LNCaP clone FGC (cell line): ENCODE data around the gene ZNF248.
A peak's percentile ranks its signal among the peaks of the same experiment; 100 is the strongest.

ENCODE experiments used
- DNase-seq: peaks from one replicate; pipeline ENCODE4 v3.0.0-alpha.2; 2011; ENCODE audit warnings: low read depth
- H3K4me3 ChIP-seq: 2 replicates; pipeline ENCODE4 v1.5.1; 2011; ENCODE audit warnings: mild to moderate bottlenecking, low read depth, low read length, control low read depth
- TF ChIP-seq, protein P1 (sequence below): IDR thresholded peaks from 2 replicates; pipeline ENCODE4 v1.5.1; 2012; ENCODE audit warnings: mild to moderate bottlenecking; ENCODE audit not compliant: control insufficient read depth, insufficient read depth; ENCODE audit errors: extremely low read depth

The ZNF248 gene

DNA sequence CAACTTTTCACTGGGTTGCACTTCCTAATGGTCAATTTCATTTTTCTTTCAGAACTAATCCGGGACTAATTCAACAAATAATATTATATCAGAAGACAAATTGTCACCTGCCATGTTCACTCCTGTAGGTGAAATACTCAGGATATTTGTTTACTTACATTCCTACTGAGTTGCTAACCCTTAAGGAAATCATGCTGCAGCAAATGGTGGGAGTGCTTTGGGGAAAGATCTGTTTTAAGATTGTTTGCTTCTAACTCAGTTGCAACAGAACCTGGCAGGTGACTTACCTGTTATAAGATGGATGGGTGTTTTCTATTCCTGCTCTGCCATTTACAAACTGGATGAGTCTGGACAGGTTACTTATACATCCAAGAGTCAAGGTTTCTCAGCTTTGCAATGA is 81.8 kb downstream of the ZNF248 start:
- DNase-seq = no peak
- TF ChIP-seq, protein P1, sequence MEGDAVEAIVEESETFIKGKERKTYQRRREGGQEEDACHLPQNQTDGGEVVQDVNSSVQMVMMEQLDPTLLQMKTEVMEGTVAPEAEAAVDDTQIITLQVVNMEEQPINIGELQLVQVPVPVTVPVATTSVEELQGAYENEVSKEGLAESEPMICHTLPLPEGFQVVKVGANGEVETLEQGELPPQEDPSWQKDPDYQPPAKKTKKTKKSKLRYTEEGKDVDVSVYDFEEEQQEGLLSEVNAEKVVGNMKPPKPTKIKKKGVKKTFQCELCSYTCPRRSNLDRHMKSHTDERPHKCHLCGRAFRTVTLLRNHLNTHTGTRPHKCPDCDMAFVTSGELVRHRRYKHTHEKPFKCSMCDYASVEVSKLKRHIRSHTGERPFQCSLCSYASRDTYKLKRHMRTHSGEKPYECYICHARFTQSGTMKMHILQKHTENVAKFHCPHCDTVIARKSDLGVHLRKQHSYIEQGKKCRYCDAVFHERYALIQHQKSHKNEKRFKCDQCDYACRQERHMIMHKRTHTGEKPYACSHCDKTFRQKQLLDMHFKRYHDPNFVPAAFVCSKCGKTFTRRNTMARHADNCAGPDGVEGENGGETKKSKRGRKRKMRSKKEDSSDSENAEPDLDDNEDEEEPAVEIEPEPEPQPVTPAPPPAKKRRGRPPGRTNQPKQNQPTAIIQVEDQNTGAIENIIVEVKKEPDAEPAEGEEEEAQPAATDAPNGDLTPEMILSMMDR = no peak

DNA sequence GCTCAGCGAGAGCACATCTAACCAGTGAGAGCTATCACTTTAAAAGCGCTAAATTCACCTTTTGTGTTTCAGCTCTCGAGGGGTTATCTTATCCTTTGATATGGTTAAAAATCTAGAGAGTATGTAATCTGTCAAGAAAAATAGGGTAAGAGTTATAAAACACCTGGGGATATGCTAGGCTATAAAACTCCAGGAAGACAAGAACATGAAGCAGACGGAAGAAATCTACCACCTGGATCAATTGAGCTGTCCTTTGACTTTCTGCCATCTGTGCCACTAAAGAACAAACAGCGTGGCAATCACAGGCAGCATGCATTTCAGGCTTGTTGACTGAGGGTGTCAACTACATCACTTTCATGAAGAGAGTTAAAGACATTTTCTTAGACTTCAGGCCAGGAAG is 83.1 kb downstream of the ZNF248 start:
- DNase-seq = peak; percentile 70
- TF ChIP-seq, protein P1 = no peak

More for the DNA sequence above, 81.8 kb downstream of the ZNF248 start:
- H3K4me3 ChIP-seq = no peak overlapping the region

DNA sequence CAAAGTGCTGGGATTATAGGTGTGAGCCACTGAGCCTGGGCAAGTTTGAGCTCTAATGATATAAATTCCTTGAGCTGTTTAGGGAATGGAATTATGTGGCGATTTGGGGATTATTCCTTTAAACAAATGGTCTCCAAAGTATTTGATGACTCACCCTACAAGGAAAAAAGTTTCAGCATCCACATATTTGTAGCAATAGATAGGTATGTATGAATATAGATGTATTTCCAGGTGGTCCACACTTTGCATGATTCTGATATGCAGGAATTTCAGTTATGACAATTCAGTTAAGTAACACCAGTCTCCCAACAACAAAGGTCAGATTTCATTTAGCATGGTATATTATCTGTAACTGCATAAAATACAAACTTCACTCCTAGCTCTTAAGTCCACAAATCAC is 92.2 kb downstream of the ZNF248 start:
- no peak overlapping the region for H3K4me3 ChIP-seq
- TF ChIP-seq, protein P1 = no peak
- DNase-seq = no peak

More for the DNA sequence above, 83.1 kb downstream of the ZNF248 start:
- H3K4me3 ChIP-seq = no peak overlapping the region

DNA sequence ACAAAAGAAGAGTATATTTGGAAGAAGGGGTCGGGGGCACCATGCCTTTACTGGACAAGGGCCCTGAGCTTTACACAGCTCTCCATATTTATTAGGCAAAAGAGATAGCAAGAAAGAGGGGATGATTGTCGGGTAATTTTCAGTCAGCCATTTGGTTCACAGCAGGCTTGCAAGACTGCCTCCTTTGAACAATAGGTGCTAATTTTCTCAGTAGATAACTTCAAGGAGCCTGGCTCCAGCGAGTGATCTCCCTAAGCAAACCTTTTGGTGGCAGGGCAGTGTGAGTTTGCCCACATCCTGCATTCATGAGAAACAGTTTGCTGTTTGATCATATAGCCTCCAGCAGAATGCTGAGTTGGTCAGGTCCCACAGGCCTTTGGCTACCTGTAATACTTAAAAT is 94.3 kb downstream of the ZNF248 start:
- H3K4me3 ChIP-seq = no peak overlapping the region
- TF ChIP-seq, protein P1 = no peak
- DNase-seq = no peak

DNA sequence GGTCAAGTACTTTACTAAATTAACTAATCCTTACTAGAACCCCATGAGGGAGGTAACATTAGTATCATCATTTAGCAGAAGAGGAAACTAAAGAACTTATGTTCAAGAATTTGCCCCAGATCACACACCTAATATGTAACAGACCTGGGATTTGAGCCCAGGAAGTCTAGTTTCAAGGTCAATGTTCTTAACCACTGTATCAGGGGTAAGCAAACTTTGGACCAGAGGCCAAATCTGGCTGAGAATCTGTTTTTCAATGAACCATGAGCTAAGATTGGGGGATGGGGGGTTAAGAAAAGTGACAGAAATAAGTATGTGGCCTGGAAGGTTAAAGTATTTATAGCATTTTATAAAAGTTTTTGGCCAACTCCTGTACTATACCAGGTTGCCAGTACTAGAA is 95.1 kb downstream of the ZNF248 start:
- DNase-seq = no peak
- no peak overlapping the region for H3K4me3 ChIP-seq
- TF ChIP-seq, protein P1 = no peak

DNA sequence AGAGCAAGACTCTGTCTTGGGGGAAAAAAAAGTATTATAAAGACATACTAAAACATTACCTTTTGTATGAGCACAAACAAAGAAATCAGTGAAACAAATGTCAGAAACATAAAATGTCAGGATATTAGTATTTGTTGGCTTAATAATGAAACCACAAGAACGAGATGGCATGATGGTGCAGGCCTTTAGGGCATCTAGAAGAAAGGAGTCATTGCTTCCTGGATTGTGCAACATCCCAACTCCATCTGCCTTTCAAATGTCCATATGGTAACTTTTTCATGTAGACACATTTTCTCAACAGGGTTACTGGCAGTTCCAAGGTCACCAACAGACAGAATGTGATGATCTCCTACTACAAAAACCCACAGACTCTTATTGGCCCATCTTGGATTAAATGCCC is 96.6 kb downstream of the ZNF248 start:
- no peak for DNase-seq
- TF ChIP-seq, protein P1 = no peak
- H3K4me3 ChIP-seq = no peak overlapping the region

DNA sequence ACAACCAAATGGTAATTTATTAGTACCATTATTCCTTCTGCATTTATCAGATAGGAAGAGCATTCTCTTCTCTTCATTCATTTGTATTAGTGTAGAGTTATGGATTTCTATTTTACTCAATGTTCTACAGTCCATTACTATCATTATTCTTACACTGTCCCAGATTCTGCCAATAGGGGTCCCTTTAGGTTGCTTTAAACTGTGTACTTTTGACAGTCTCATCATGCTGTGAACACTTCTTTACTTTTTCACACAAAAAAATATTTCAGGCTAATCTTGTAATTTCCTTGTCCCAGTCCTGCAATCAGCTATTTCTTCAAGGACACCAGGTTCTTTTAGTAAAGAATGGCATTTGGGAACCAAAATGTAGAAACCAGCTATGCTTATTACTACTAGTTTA is 99.3 kb downstream of the ZNF248 start:
- TF ChIP-seq, protein P1 = no peak
- DNase-seq = no peak
- H3K4me3 ChIP-seq = no peak overlapping the region
